NCI-H69 (cell line): ENCODE results near the gene WDR49.

ENCODE experiments used
- DNase-seq: peaks from one replicate; lab custom pipeline; 2025; lab: John Stamatoyannopoulos, UW

The WDR49 gene

DNA sequence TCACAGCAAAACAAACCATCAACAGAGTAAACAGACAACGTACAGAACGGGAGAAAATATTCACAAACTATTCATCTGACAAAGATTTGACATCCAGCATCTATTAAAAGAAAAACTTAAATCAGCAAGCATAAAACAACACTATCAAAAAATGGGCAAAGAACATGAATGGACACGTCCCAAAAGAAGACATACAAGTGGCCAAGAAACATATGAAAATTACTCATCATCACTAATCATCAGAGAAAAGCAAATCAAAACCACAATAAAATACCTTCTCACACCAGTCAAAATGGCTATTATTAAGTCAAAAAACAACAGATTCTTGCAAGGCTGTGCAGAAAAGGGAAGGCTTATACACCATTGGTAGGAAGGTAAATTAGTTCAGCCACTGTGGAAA, 166.2 kb downstream of the WDR49 start:
- no peak for DNase-seq

DNA sequence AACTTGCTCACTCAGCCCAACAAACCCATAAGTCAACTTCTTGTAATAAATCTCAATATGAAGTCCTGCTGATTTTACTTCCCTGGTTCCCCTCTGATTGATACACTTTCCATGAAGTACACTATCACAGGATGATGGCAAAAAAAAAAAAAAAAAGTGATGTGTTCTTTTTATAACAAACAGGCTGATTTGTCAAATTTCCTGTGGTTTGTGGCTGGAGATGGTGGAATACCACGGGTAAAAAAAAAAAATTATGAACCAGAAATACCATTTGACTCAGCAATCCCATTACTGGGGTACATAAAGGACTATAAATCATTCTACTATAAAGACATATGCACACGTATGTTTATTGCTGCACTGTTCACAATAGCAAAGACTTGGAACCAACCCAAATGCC, 169.2 kb downstream of the WDR49 start:
- no peak for DNase-seq

- DNase-seq: no peak
Measured at GRCh38 chr3:167483708-167484475, 169.8 kb downstream of the WDR49 start.

DNA sequence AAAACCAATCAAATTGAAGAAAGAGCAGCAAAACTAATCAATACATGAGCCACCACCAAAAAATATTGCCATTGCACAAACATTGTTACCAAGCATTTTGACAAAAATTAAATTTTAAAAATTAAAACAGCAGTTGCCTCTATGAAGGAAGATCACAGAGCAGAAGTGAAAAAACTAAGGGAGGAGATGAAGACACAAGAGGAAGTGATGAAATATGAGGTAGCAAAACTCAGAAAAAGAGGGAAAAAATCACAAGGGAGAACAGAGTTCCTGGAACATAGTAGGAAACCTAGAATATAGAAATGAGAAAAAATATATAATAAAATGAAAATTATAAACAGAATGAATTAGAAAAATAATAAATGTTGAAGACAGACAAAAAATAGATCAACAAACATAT, 172.6 kb downstream of the WDR49 start:
- DNase-seq: no peak

DNA sequence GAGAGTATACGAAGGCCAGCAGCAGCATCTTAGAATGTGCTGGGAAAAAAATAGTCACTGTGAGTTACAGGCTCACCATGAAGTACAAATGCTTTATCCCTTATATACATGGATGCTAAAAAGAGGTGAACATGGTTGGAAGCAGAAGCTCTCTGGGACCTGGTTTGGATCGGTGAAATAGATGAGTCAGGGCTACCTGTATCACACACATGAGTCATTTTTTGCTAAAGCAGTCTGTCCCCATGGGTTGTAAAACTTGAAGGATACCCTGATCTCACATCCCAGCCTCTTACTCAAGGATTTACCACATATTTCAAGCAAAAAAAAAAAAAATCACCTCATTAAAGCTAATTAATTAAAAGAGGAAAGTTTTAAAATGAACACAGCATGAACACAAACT, 173.0 kb downstream of the WDR49 start:
- DNase-seq: no peak

- no peak for DNase-seq
Measured at GRCh38 chr3:167473863-167474262, 179.9 kb downstream of the WDR49 start, which contains the start of gene SERPINI2. Gene SERPINI2 (minus strand): TSS chr3:167474042. CDS start chr3:167471834, 2,208 bp downstream.

DNA sequence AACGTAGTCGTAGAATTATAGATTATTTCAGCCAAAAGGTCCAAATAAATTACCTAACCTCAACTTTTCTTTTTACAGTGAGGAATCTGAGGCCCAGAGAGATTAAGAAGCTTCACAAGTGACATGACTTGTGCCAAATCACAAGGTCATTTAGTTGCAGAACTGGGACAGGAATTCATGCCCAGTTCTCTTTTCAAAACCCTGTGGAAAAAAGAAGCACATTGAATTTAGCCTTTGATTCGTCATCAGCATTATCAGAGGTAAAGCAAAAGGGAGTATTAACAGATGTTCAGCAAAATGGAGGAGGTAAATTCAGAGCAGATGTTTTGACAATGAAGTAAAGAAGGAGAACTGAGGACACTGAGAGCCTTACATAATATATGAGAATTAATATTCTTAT, 184.4 kb downstream of the WDR49 start:
- no peak for DNase-seq

DNA sequence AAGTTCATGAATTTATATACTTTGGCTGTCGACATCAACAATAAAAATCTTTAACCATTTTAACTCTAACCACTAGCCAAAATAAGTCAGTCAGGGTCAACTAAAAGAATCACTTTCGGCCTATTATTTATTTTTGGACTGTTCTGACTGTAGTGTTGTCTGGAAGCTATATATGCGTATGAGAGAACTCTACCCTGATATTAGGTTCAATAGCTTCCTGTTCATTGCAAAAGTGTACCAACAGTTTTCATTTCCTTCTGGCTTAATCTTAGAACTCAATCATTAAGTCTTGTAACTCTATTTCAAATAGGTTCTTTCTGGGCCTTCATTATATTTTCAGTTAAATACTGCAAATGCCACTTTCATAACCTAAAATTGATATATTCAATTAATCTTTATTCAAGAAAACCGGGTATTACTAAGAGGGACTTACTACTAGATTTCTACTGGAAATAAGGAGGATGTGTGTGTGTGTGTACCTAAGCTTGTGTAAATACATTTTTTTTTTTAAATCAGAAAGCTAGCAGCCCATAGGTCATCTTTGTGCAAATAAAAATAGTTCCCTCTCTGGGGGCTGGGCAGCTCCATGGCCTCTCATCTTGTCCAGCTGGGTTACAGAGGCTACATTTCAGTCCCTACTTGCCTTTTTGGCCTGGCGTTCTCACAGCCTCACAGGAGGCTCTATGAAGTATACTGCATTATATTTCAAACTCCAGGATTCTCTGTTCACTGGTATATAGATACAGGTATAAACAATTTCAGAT, 185.7 kb downstream of the WDR49 start:
- peak; percentile 72 for DNase-seq

DNA sequence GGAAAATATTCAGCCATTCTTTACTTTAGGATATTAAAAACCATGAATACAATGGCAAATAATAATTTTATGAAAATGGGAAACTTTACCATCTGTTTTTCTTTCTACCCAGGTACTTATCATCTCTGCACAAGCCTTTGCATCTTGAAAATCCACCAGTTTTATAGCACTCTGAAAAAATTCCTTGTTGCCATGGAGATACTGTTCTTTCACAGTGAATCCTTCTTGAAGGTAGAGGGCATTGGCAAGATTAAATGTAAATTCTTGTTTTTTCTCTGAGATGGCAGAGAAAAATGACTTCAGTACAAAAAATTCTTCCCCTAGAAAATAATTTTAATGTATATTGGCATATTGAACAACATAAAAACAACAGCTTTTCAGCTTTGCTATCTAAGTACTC, 186.8 kb downstream of the WDR49 start:
- DNase-seq: no peak

- peak; percentile 33 for DNase-seq
Measured at GRCh38 chr3:167456157-167456799, 197.5 kb downstream of the WDR49 start.

DNA sequence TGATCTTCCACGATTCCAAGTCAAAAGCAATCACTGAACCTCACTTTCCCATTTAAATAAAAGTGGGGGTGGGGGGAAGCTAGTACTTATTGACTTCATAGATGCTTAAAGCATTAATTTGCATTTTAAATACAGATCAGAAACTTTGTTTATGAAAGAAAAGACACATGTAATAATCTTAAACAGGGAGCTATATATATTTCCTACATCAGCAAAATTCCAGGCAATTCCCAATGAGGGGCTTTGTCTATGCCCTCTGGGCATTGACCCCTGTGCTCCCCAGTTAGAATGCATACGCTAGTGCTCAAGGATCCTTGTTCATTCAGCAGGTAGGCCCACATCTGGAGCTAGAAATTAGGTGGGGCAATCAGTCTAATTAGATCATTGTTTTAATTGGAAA, 199.9 kb downstream of the WDR49 start:
- peak; percentile 69 for DNase-seq

DNA sequence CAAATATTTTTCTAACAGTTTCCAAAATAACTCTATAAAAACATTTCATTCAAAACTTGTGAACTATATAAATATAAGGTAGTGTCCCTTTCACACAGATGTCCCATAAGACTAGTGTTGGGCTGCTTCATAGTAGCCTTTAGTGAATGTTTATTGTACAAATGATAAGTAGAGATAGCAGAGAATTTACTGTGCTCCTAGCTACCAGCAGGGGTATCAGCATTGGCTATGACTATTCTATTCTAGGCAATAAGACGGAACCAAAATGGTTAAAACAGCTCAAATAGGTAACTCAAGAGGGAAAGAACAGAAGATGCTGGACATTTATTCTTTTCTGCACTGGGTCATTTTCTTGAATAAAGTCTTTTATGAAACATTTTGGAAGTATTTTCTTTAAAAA, 202.5 kb downstream of the WDR49 start:
- no peak for DNase-seq

- peak; percentile 11 for DNase-seq
Measured at GRCh38 chr3:167450675-167451074, 203.1 kb downstream of the WDR49 start.

DNA sequence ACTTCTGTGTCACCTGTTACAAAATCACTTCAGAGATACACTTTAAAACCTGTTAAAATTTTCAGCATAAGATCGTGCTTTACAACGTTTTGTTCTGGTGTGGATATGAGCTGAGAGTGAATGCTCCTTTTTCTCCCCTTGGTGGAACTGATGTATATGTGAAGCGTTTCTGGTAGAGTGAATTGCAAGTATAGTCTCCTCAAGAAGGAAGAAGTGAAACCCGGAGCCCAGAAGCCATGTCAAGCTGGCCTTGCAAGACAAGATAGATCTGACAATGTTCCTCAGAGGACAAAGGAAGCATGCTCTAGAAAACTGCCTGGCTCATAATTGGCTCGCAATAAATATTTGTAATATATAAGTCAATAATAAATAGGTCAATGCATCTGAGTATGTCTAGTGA, 203.5 kb downstream of the WDR49 start:
- DNase-seq: no peak

- no peak for DNase-seq
Measured at GRCh38 chr3:167445491-167445890, 208.3 kb downstream of the WDR49 start.

DNA sequence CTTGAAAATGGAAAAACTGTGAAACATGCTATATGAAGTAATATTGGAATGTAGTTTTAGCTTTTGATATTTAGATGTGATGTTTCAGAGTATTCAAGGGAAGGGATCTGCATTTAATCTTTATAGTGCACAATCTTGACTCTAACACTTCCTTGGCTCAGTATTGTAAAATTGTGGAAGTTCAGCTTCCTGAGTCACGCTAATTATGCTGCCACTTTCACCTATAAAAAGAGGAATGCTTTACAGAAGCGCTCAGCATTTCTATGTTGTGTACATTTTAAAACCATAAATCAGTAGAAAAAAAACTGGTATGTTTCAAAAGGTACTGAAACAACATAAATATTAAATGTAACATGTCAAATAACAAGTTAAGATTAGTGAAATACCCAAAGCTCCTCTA, 212.5 kb downstream of the WDR49 start:
- peak; percentile 18 for DNase-seq

DNA sequence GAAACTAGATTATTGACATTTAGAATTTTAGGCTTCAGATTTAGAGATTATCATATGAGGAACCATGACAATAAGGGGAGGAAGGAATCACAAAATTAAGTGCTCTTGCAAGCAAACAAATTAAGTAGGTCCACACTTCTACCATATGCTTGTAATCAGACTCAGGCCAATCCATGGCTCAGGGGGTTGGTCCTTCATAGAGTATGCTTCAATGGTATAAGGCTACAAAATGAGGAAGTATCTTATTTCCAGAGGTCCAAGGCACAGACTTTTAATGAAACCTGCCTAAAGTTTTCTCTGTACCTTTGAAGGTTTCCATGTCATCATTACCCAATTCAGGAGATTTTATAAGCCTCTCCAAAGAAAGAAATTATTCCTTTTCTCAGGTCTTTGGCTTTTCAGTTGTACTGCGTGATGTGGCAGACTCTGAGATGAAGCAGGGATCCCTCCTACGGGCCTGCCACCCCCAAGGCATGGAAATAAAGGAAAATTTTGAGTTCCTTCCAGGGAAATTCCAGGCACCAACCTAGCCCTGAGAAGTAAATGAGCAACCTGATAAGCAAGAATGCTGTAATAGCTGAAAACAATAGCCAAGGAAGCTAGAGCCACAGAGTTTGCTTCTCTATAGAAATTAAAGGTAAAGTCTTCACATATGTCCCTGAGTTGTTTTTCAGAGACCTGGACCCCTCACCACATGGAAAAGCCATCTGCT, 216.2 kb downstream of the WDR49 start:
- no peak for DNase-seq
